ENCODE data around the gene CSNK1A1. TPM values are rescaled to one million over a fixed set of nuclear protein-coding genes. Genes with fewer than 3 reads are reported as not detected.
"Not testable (repeated sequence)": the region's sequence is repeated elsewhere in the genome, so short reads cannot be mapped to it uniquely, and the experiment has no call there.

The CSNK1A1 gene
- 100 to 1,000 TPM; 171 to 182 (median 175) TPM for polyA plus RNA-seq (ENCODE audit: insufficient read length in 3 of 3)
- long read RNA-seq, donor 1, full-length matches to known transcripts, result 40 of 56 reads
- long read RNA-seq, donor 1, partial matches to known transcripts, result 16 of 56 reads
- long read RNA-seq, donor 1, other reads (novel, unspliced or antisense), result 0 of 56 reads
- long read RNA-seq, donor 2, full-length matches to known transcripts, result 31 of 48 reads
- long read RNA-seq, donor 2, partial matches to known transcripts, result 17 of 48 reads
- long read RNA-seq, donor 2, other reads (novel, unspliced or antisense), result 0 of 48 reads
- long read RNA-seq, donor 3, full-length matches to known transcripts, result 28 of 53 reads
- long read RNA-seq, donor 3, partial matches to known transcripts, result 25 of 53 reads
- long read RNA-seq, donor 3, other reads (novel, unspliced or antisense), result 0 of 53 reads
- long read RNA-seq, donor 4, full-length matches to known transcripts, result 32 of 38 reads
- long read RNA-seq, donor 4, partial matches to known transcripts, result 6 of 38 reads
- long read RNA-seq, donor 4, other reads (novel, unspliced or antisense), result 0 of 38 reads
- long read RNA-seq, donor 5, full-length matches to known transcripts, result 22 of 31 reads
- long read RNA-seq, donor 5, partial matches to known transcripts, result 9 of 31 reads
- long read RNA-seq, donor 5, other reads (novel, unspliced or antisense), result 0 of 31 reads
- long read RNA-seq, donor 6, full-length matches to known transcripts, result 31 of 54 reads
- long read RNA-seq, donor 6, partial matches to known transcripts, result 23 of 54 reads
- long read RNA-seq, donor 6, other reads (novel, unspliced or antisense), result 0 of 54 reads
- long read RNA-seq, donor 7, full-length matches to known transcripts, result 29 of 71 reads
- long read RNA-seq, donor 7, partial matches to known transcripts, result 42 of 71 reads
- long read RNA-seq, donor 7, other reads (novel, unspliced or antisense), result 0 of 71 reads
- long read RNA-seq, donor 8, full-length matches to known transcripts, result 19 of 28 reads
- long read RNA-seq, donor 8, partial matches to known transcripts, result 9 of 28 reads
- long read RNA-seq, donor 8, other reads (novel, unspliced or antisense), result 0 of 28 reads
- long read RNA-seq, donor 9, full-length matches to known transcripts, result 39 of 54 reads
- long read RNA-seq, donor 9, partial matches to known transcripts, result 15 of 54 reads
- long read RNA-seq, donor 9, other reads (novel, unspliced or antisense), result 0 of 54 reads
- long read RNA-seq, donor 10, full-length matches to known transcripts, result 16 of 39 reads
- long read RNA-seq, donor 10, partial matches to known transcripts, result 23 of 39 reads
- long read RNA-seq, donor 10, other reads (novel, unspliced or antisense), result 0 of 39 reads
- long read RNA-seq, donor 11, full-length matches to known transcripts, result 16 of 23 reads
- long read RNA-seq, donor 11, partial matches to known transcripts, result 7 of 23 reads
- long read RNA-seq, donor 11, other reads (novel, unspliced or antisense), result 0 of 23 reads
- long read RNA-seq, donor 12, full-length matches to known transcripts, result 41 of 70 reads
- long read RNA-seq, donor 12, partial matches to known transcripts, result 29 of 70 reads
- long read RNA-seq, donor 12, other reads (novel, unspliced or antisense), result 0 of 70 reads
- long read RNA-seq, donor 13, full-length matches to known transcripts, result 17 of 23 reads
- long read RNA-seq, donor 13, partial matches to known transcripts, result 6 of 23 reads
- long read RNA-seq, donor 13, other reads (novel, unspliced or antisense), result 0 of 23 reads
- long read RNA-seq, donor 14, full-length matches to known transcripts, result 41 of 114 reads
- long read RNA-seq, donor 14, partial matches to known transcripts, result 73 of 114 reads
- long read RNA-seq, donor 14, other reads (novel, unspliced or antisense), result 0 of 114 reads
- long read RNA-seq, donor 15, full-length matches to known transcripts, result 30 of 41 reads
- long read RNA-seq, donor 15, partial matches to known transcripts, result 11 of 41 reads
- long read RNA-seq, donor 15, other reads (novel, unspliced or antisense), result 0 of 41 reads
- long read RNA-seq, donor 16, full-length matches to known transcripts, result 35 of 60 reads
- long read RNA-seq, donor 16, partial matches to known transcripts, result 25 of 60 reads
- long read RNA-seq, donor 16, other reads (novel, unspliced or antisense), result 0 of 60 reads

DNA sequence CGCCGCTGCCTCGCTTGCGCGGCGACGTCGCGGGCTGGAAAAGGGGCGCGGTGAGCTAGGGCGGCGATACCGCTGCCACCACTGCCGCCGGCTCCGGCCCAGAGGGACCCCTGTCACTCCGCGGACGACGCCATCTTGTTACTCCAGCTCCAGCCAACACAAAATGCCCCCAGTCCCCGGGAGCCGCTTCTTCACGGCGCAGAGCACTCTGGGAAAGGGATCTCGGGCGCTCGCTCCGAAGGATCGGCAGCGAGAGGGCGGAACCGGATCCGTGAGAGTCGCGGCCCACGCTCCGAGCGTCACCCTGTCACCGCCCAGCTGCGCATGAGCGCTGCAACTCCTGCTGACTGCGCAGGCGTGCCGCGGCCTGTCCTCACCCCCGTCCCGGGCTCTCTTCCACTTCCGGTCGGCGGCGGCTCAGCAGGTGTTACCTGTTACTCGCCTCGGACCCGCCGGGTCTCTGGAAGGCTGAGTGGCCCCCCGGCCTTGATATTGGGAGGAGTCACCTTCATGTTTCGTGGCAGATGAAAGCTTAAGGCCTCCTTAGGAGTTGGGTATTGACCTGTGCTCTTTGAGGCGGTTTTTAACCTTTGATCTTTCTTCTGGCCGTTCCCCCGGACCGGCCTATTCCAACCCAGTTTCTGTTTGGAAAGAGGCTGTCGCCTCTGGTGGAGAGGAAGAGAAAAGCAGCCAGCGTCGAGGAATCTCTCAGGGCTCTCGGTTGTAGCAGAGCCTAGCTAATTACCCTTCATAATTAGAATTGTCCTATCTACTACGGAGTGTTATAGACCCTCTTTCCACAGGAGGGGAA lies at the start of gene CSNK1A1:
TSS of gene CSNK1A1 (minus strand) at position 213 of the 811 bp plus-strand sequence. CDS start 475 bp downstream, outside the sequence.
- peak; percentile 98 for DNase-seq

DNA sequence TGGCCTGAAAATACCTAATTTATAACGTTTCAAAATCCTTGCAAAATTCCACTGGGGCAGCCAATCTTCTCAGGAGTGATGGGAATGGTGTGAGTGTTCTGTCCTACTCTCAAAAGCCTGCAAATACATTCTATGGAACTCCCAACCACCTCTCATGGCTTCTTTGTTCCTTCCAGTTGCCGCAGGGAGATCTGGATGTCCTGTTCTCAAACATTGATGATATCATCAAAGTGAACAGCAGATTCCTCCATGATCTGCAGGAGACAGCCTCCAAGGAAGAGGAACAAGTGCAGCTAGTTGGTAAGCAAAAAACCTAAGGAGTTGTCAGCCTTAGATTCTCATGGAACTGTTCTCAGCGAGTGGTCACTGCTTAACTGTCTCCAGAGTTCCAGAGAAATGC lies 49.7 kb upstream of the CSNK1A1 start:
- no peak for DNase-seq

DNA sequence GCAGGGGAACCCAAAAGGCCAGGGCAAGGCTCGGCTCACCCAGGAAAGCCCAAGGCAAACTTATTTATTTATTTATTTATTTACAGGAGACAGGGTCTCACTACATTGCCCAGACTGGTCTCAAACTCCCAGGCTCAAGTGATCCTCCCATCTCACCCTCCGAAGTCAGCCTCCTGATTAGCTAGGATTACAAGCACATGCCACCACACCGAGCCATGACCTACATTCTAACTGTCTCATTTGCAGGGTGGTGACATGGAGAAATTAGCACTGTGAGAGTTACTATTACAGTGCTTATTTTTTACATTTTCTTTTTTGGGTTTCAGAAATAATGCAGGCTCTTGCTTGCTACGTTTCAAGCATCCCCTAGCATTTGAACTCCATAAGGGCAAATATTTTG lies 48.1 kb upstream of the CSNK1A1 start:
- no peak for DNase-seq

DNA sequence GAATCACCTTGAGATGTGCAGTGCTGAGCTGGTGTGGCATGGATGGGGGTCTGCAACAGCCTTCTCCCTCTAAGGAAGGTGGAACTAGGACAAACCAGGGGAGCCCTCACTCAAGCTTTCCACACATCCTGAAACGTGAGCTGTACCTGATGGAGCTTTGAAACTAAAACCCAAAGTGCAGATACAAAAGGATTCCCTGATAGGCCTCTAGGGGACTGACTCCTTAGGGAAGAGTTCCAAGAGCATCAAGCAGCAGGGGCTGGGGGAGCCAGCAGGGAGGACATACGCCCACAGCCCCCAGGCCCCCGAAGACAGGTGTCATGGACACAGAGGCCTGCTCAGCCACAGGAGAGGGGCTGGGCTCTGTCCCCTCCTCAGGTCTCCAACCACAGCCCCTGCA lies 47.7 kb upstream of the CSNK1A1 start:
- no peak for DNase-seq

DNA sequence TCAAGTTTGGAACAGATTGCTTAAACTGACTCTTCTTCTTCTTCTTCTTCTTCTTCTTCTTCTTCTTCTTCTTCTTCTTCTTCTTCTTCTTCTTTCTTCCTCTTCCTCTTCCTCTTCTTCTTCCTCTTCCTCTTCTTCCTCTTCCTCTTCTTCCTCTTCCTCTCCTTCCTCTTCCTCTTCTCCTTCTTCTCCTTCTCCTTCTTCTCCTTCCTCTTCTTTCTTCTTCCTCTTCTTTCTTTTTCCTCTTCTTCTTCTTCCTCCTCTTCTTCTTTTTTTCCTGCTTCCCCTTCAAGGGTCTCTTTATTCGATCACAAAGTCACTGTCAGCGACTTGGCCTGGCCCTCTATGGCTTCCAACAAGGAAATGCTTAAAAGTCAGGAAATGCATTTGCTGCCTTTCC lies 47.0 kb upstream of the CSNK1A1 start:
- DNase-seq, result not testable (repeated sequence)

DNA sequence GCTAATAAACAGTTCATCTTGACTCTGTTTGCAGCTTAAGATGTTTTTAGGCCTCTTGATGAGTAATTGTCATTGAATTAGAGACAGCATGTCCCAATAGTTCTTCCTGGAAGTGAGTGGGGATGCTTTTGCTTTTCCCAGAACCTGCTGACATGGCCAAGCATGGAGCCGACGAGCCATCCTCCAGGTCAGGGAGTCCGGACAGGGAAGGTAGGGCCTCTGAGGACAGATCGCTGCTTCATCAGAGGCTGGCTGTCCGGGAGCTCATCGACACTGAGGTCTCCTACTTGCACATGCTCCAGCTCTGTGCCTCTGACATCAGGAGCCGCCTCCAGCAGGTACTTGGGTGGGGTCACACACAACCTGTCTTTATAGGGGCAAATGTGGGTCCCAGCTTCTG lies 46.4 kb upstream of the CSNK1A1 start:
- DNase-seq, result no peak

DNA sequence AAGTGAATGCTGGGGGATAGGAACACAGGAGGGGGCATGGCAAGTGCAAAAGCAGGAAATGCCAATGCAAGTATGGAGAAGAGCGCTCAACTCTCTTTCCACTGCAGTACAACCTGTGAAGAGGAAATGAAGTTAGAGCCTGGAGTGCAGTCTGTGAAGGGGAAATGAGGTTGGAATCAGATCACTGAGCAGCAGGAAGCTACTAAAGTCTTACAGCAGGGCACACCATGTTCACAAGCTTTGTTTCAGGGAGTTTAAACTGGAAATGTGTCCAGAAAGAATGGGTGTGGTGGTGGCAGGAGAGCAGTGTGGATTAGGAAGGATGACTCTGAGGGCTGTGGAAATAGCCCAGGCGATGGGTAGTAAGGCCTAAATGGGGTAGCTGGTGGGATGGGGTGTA lies 45.5 kb upstream of the CSNK1A1 start:
- DNase-seq, result no peak

DNA sequence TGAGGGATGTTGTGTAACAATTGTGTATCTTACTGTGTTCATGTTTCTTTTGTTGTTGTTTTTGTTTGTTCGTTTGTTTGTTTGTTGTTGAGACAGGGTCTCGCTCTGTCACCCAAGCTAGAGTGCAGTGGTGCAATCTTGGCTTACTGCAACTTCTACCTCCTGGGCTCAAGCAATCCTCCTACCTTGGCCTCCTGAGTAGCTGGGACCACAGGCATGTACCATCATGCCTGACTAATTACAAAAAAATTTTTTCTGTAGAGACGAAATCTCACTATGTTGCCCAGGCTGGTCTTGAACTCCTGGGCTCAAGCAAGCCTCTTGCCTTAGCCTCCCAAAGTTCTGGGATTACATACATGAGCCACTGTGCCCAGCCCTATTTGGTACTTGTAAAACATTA lies 43.9 kb upstream of the CSNK1A1 start:
- not testable (repeated sequence) for DNase-seq

DNA sequence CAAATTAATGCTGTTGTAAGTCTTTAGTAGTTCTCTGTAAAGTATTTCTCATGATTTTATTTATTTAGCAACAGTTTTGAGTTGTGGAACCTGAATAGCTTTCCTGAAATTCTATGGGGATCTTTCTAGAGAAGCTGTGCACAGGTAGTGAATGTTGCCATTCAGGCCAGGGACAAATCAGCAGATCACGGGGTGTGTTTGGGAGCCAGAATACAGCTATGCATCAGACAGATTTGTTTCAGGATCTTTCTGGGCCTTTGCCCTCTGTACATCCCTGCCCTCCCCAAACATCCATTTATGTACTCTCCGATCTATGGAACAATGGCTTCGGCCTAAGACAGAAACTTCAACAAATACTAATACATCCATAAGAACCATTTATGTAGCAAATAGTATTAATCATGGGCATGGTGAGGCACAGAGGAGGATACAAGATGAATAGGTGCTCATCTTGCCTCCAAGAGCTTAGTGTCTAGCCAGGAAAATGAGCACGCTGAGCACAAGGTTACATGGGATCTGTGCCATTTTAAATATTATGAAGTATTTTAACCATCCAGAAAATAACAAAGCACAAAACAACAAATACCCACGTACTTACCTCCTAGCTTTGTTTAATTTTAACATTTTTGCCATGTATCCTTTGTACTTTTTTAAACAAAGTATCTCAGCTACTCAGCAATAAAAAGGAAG lies 43.1 kb upstream of the CSNK1A1 start:
- DNase-seq, result no peak

DNA sequence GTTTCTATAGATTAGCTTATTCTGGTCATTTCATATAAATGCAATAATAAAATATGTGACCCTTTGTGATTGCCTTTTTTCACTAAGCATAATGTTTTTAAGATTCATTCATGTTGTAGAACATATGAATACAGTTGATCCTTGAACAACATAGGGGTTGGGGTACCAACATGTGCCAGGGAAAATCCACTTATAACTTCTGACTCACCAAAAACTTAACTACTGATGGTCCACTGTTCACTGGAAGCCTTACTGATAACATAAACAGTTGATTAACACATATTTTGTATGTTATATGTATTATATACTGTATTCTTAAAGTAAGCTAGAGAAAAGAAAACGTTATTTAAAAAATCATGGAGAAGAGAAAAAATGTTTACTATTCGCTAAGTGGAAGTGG lies 42.1 kb upstream of the CSNK1A1 start:
- DNase-seq, result no peak

DNA sequence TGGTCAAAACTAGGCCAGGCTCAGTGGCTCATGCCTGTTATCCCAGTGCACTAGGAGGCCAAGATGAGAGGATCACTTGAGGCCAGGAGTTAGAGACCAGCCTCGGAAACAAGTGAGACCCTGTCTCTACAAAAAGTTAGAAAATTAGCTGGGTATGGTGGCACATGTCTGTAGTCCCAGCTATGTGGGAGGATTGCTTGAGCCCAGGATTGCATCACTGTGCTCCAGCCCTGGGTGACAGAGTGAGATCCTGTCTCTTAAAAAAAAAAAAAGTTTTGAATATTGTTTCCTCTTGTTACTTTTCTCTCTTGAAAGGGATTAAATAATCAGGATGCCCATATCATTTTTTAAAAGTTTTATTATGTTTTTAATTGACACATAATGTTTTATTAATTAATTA lies 37.7 kb upstream of the CSNK1A1 start:
- DNase-seq, result no peak

DNA sequence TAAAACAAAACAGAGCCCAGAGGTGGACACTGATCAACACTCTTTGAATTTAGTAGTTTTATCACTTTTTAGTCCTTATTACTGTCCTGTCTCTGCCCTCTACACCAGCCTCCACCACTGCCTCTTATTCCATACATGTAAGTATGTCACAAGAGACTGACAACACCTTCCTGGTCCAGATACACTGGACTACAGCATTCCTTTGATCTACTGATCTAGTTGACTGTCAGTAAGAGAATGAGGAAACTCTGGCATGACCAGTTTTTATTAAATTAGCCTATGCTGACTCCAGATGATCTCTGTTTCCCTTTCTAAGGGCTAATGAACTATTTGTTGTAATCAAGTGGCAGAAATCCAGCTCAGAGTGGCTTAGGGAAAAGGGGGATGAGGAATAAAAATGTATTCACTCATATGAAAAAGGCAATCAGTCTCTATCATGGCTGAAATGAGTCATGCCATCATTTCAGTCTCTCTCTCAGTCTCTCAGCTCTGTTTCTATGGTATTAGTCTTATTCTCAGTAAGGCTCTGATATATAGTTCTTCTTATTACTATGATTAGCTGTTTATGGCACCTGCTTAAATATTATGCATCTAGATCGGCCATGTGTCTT lies 35.6 kb upstream of the CSNK1A1 start:
- no peak for DNase-seq

DNA sequence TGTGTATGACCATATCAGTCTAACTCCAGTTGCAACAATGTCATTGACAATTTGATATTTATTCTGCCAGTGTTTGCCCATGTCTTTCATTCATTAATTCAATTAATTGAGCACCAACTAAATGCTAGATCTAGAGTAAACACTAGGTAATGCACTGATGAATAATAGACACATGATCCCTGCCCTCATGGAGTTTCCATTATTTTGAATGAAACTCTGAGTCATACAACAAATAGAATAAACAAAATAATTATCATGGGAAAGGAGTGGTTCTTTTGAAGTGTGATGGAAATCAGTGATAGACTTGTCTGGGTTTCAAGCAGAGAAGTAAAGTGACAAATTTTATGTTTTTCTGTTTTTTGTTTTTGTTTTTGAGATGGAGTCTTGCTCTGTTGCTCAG lies 34.7 kb upstream of the CSNK1A1 start:
- DNase-seq, result no peak

DNA sequence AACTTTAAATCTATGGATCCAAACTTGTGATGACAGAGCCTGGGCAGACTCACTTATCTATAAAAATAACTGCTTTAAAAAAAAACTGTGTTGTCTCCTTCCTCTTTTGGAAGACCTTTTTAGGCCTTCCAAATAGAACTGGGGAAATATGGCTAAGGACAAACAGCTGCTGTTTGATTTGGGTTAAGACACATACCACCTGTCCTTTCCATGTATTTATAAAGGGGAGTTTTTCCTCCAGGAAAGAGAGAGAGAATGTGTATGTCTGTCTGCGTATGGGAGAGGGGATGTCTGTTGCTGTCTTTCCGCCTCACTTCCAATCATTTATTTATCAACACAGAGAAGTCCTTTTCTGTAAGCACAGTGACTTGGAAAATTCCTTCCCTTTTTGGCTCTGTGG lies 32.9 kb upstream of the CSNK1A1 start:
- no peak for DNase-seq

DNA sequence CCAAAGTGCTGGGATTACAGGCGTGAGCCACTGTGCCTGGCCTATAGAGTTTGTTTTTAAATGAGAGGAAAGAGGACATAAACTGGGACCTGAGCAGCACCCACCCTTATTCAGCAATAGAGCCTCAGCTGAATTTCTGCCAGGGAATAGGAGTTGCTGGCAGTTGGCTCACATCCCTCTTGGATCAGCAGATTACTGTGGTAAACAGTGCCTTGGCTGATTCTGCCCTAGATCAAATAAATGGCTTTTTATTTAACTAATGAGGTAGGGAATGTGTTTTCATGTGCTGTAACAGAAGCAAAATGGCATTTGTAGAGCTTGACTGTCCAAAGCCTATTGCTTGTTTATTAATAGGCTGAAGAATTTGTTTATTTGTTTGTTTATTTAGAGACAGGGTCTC lies 32.2 kb upstream of the CSNK1A1 start:
- DNase-seq, result no peak

DNA sequence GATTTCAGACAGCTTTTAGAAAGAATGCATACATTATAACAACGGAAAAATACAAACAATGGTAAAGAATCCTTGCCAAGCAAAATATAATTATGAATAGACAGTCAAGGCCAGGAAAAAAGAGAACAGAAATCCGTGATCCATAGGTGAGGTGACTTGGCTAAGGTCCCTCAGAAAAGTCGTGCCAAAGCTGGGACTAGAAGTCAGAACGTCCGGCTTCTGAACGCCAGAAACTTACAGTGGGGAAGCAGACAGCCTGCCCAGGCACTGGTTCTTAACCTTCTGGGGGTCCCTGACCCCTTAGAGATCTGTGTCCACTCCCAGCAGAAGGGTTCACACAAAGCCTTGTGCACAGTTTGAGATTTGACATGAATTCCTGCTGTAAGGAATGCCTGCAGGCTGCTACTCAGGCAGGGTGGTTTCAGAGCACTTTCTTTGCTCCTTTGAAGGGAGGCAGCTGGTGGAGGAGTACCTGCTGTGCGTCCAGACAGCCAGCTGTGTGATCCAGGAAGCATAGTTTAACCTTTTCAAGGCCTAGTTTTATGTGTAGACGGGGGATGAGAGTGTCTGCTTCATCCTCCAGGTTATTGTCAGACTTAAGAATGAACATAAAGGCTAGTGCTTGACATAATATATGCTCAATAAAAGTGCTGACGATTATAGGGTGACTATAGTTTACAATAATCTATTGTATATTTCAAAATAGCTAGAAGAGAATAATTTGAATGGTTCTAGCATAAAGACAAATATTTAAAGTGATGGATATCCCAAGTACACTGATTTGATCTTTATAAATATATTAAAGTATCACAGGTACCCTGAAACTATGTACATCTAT lies 30.9 kb upstream of the CSNK1A1 start:
- no peak for DNase-seq

DNA sequence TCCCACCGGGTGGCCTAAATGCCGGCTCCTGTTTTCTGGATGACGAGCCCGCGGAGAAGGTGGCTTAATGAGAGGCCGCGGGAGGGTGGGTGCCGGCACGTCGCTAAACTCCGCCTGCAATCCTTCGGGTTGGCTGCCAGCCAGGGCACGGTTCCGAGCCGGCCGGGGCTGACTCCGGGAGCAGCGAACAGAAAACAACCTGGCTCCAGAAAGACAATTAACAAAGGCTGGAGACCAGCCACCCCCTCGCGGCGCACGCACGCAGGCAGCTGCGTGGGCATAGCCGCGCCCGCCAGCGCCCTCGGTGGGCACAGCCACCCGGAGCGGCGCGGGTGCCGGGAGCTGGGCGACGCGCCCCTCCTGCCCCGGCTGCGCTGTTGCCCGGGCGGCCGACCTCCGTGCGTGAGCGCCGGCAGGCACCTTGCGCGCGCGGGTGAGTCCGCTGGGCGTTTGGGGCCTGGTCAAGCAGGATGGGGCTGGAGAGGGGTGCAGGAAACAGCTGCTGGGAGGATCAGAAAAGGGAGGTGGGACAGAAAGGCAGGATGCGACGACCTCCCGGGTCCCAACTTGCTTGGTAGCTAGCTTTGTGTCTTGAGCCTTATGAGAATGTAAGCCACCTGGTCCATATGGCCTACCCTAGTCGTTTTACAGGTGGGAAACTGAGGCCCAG lies 30.1 kb upstream of the CSNK1A1 start, which contains the start of gene ARHGEF37:
TSS of gene ARHGEF37 (plus strand) at position 307 of the 670 bp plus-strand sequence. CDS start 16,272 bp downstream, outside the sequence.
- peak; percentile 61 for DNase-seq
